IMR-90 (cell line): ENCODE measurements around the gene SPATS2L. TPM values are rescaled to one million over a fixed set of nuclear protein-coding genes. Genes with fewer than 3 reads are reported as not detected.
A peak's percentile ranks its signal among the peaks of the same experiment; 100 is the strongest.

Source experiments
- ATAC-seq: fragments of 200-7000 bp; cut with Tn5 transposase; 2 replicates; pipeline ENCODE4 v1.9.1; 2020; ENCODE audit warnings: low read depth, mild to moderate bottlenecking, moderate library complexity
- BruUV-seq: library from RNA; stranded (reverse); fragments of 400-500 nt; replicated peaks from 2 replicates; lab custom pipeline; 2021; lab: Mats Ljungman, UMichigan
- CTCF ChIA-PET: fragments of 300-600 bp; formaldehyde crosslinking; extraction: SDS; loops from one replicate; lab custom pipeline; 2021; ENCODE audit warnings: antibody characterized with exemption; lab: Yijun Ruan, JAX
- POLR2A ChIA-PET: fragments of 300-600 bp; sonication (Branson Sonifier 250); formaldehyde crosslinking; loops from one replicate; lab custom pipeline; 2022; ENCODE audit warnings: antibody characterized with exemption; ENCODE audit not compliant: unreplicated experiment; lab: Charles Lee
- DNase-seq: peaks from one replicate; pipeline ENCODE4 v3.0.0; 2013
- H2AFZ ChIP-seq: replicated peaks from 2 replicates; pipeline ENCODE3; 2013; ENCODE audit warnings: low read length, mild to moderate bottlenecking; ENCODE audit not compliant: poor library complexity
- H2AK5ac ChIP-seq: 2 replicates; pipeline ENCODE4 v1.6.1; 2013; ENCODE audit warnings: low read depth, low read length, inconsistent platforms
- H2AK9ac ChIP-seq: replicated peaks from 2 replicates; pipeline ENCODE3; 2013; ENCODE audit warnings: mild to moderate bottlenecking, low read depth, low read length, moderate library complexity; ENCODE audit not compliant: poor library complexity
- H2BK120ac ChIP-seq: 2 replicates; pipeline ENCODE4 v1.6.1; 2013; ENCODE audit warnings: low read depth, low read length, inconsistent platforms
- H2BK15ac ChIP-seq: 3 replicates; pipeline ENCODE4 v1.6.1; 2013; ENCODE audit warnings: low read depth, low read length, inconsistent platforms
- H2BK20ac ChIP-seq: 2 replicates; pipeline ENCODE4 v1.6.1; 2013; ENCODE audit warnings: low read depth, mild to moderate bottlenecking, inconsistent platforms, low read length, moderate library complexity
- H2BK5ac ChIP-seq: 2 replicates; pipeline ENCODE4 v1.6.1; 2013; ENCODE audit warnings: mild to moderate bottlenecking, low read depth, low read length, inconsistent platforms; ENCODE audit not compliant: poor library complexity, severe bottlenecking
- H3K14ac ChIP-seq: replicated peaks from 2 replicates; pipeline ENCODE4 v1.6.1; 2013; ENCODE audit warnings: low read depth, low read length, inconsistent platforms
- H3K18ac ChIP-seq: 2 replicates; pipeline ENCODE4 v1.6.1; 2013; ENCODE audit warnings: low read depth, low read length, control low read depth
- H3K23ac ChIP-seq: 2 replicates; pipeline ENCODE4 v1.6.1; 2013; ENCODE audit warnings: low read depth, low read length, inconsistent platforms
- H3K27ac ChIP-seq: 2 replicates; pipeline ENCODE4 v1.5.1; 2013; ENCODE audit warnings: mild to moderate bottlenecking, control low read depth, low read length; ENCODE audit not compliant: insufficient read depth
- H3K27me3 ChIP-seq: 2 replicates; pipeline ENCODE4 v1.6.1; 2013; ENCODE audit warnings: low read length; ENCODE audit not compliant: control insufficient read depth, insufficient read depth
- H3K36me3 ChIP-seq: 2 replicates; pipeline ENCODE4 v1.6.1; 2013; ENCODE audit warnings: low read length, mixed read lengths; ENCODE audit not compliant: control insufficient read depth, insufficient read depth
- H3K4ac ChIP-seq: 2 replicates; pipeline ENCODE4 v1.6.1; 2013; ENCODE audit warnings: low read depth, low read length, inconsistent platforms
- H3K4me1 ChIP-seq: 2 replicates; pipeline ENCODE4 v1.6.1; 2013; ENCODE audit warnings: low read length, mixed read lengths; ENCODE audit not compliant: control insufficient read depth, insufficient read depth
- H3K4me2 ChIP-seq: 2 replicates; pipeline ENCODE4 v1.6.1; 2013; ENCODE audit warnings: low read depth, mild to moderate bottlenecking, control low read depth, low read length, moderate library complexity
- H3K4me3 ChIP-seq: 2 replicates; pipeline ENCODE4 v1.5.1; 2013; ENCODE audit warnings: low read depth, mild to moderate bottlenecking, control low read depth, low read length, moderate library complexity; ENCODE audit not compliant: insufficient read depth
- H3K56ac ChIP-seq: 2 replicates; pipeline ENCODE4 v1.6.1; 2013; ENCODE audit warnings: low read length, inconsistent platforms; ENCODE audit not compliant: insufficient read depth; ENCODE audit errors: extremely low read depth
- H3K79me1 ChIP-seq, 2 experiments: 2 replicates each; pipeline ENCODE4 v1.6.1; 2013; ENCODE audit warnings: low read length in 2 of 2, inconsistent platforms in 1 of 2, low read depth in 1 of 2
- H3K9ac ChIP-seq: 2 replicates; pipeline ENCODE4 v1.6.1; 2013; ENCODE audit warnings: low read depth, low read length, control low read depth
- H3K9me1 ChIP-seq: 2 replicates; pipeline ENCODE4 v1.6.1; 2013; ENCODE audit warnings: low read length, inconsistent platforms; ENCODE audit not compliant: insufficient read depth
- H3K9me3 ChIP-seq: 2 replicates; pipeline ENCODE4 v1.6.1; 2013; ENCODE audit warnings: low read length; ENCODE audit not compliant: control insufficient read depth, insufficient read depth
- H4K20me1 ChIP-seq: 2 replicates; pipeline ENCODE4 v1.6.1; 2013; ENCODE audit warnings: low read length, inconsistent platforms; ENCODE audit not compliant: insufficient read depth
- H4K5ac ChIP-seq: 2 replicates; pipeline ENCODE4 v1.6.1; 2013; ENCODE audit warnings: mild to moderate bottlenecking, low read depth, low read length, control low read depth
- H4K8ac ChIP-seq, 2 experiments: 2 replicates each; pipeline ENCODE4 v1.6.1; 2013; ENCODE audit warnings: low read depth in 2 of 2, low read length in 2 of 2, control low read depth in 1 of 2, inconsistent platforms in 1 of 2
- H4K91ac ChIP-seq: 2 replicates; pipeline ENCODE4 v1.6.1; 2013; ENCODE audit warnings: low read depth, low read length, inconsistent platforms; ENCODE audit not compliant: insufficient read depth
- BHLHE40 ChIP-seq: fragments of 150-350 bp; IDR thresholded peaks from 2 replicates; pipeline ENCODE4 v1.6.1; 2016; ENCODE audit warnings: mild to moderate bottlenecking, low read depth, low read length
- CEBPB ChIP-seq: IDR thresholded peaks from 2 replicates; pipeline ENCODE4 v1.6.1; 2012; ENCODE audit warnings: low read depth, low read length, improper control_type of control experiment
- CHD1 ChIP-seq: IDR thresholded peaks from 2 replicates; pipeline ENCODE4 v1.6.1; 2012; ENCODE audit warnings: low read depth, low read length, improper control_type of control experiment
- CTCF ChIP-seq: conservative IDR thresholded peaks from 2 replicates; pipeline ENCODE4 v1.5.1; 2012; ENCODE audit warnings: mild to moderate bottlenecking, low read depth, low read length, improper control_type of control experiment
- ELK1 ChIP-seq: fragments of 150-350 bp; IDR thresholded peaks from 2 replicates; pipeline ENCODE4 v1.6.1; 2016; ENCODE audit warnings: low read depth, mild to moderate bottlenecking, low read length, moderate library complexity, borderline replicate concordance
- FOS ChIP-seq: fragments of 150-350 bp; IDR thresholded peaks from 2 replicates; pipeline ENCODE4 v1.6.1; 2016; ENCODE audit warnings: low read depth, low read length
- MAZ ChIP-seq: IDR thresholded peaks from 2 replicates; pipeline ENCODE4 v1.6.1; 2012; ENCODE audit warnings: low read depth, mild to moderate bottlenecking, low read length, improper control_type of control experiment, moderate library complexity, borderline replicate concordance
- MXI1 ChIP-seq: IDR thresholded peaks from 2 replicates; pipeline ENCODE4 v1.6.1; 2012; ENCODE audit warnings: low read depth, mild to moderate bottlenecking, low read length, moderate library complexity, borderline replicate concordance
- POLR2A ChIP-seq: IDR thresholded peaks from 2 replicates; pipeline ENCODE4 v1.6.1; 2012; ENCODE audit warnings: mild to moderate bottlenecking, low read depth, low read length
- RAD21 ChIP-seq: IDR thresholded peaks from 2 replicates; pipeline ENCODE4 v1.6.1; 2012; ENCODE audit warnings: low read length, improper control_type of control experiment
- RCOR1 ChIP-seq: IDR thresholded peaks from 2 replicates; pipeline ENCODE4 v1.6.1; 2012; ENCODE audit warnings: mild to moderate bottlenecking, low read length, improper control_type of control experiment; ENCODE audit not compliant: insufficient replicate concordance
- RFX5 ChIP-seq: IDR thresholded peaks from 2 replicates; pipeline ENCODE4 v1.8.0; 2012; ENCODE audit warnings: low read depth, mild to moderate bottlenecking, low read length, moderate library complexity
- WGBS, 2 experiments: methylation state at CpG; one replicate each; pipeline versions ENCODE4 v1.1.5 to v1.1.7; 2013; ENCODE audit warnings: missing lambda C conversion rate in 2 of 2; ENCODE audit not compliant: insufficient read length in 1 of 2; ENCODE audit errors: extremely low coverage in 2 of 2; 5-methylcytosine and 5-hydroxymethylcytosine counted together
- dilution Hi-C: fragments of 300-500 bp; cut with HindIII; formaldehyde crosslinking; loops from one replicate; pipeline ENCODE4 v1.14.3; 2018; ENCODE audit warnings: low sequenced_read_pairs; ENCODE audit not compliant: unreplicated experiment
- in situ Hi-C: fragments of 300-500 bp; cut with MboI; formaldehyde crosslinking; loops from 3 replicates; pipeline ENCODE4 v1.14.3; 2019; ENCODE audit warnings: low sequenced_read_pairs, inconsistent platforms, mixed read lengths
- intact Hi-C: fragments of 100-400 bp; cut with micrococcal nuclease; formaldehyde crosslinking; loops from 2 replicates; pipeline ENCODE4 v1.10.0; 2022
- polyA plus RNA-seq, 3 experiments: library from polyadenylated mRNA; depleted of rRNA; stranded (reverse); fragments of >200 nt; gene quantifications; 2 replicates each; pipeline ENCODE4 v1.2.3, GENCODE V29; 2012; ENCODE audit warnings: low replicate concordance in 1 of 3
- total RNA-seq: library from RNA; depleted of rRNA; stranded (reverse); fragments of >200 nt; gene quantifications from 2 replicates; pipeline ENCODE4 v1.2.3, GENCODE V29; 2012

Gene SPATS2L
- total and polyA plus RNA-seq, 2 of the 4 experiments (the other 2 are of a cell fraction) = 118 to 155 TPM

GRCh38 chr2:200340508-200341224, 34.2 kb downstream of the SPATS2L start (continued):
- no peak for TF ChIP-seq MXI1
- TF ChIP-seq RAD21 = no peak

GRCh38 chr2:200341376-200341775, 34.9 kb downstream of the SPATS2L start:
- Histone ChIP-seq H4K20me1 (peaks cover 35% of the 10 kb centered on the region; the same call in 1 of the 2 replicates), H3K9me1 (peaks cover 20% of the 10 kb centered on the region), H3K14ac (0 out of 2 replicates have a peak overlapping the region, but pooled peaks have one; percentile 1), H3K36me3 (peaks cover 4% of the 10 kb centered on the region; the same call in 1 of the 2 replicates), H2AFZ (no peak overlapping the region), H2AK5ac (no peak overlapping the region), H3K18ac (no peak overlapping the region), H3K27me3 (no peaks in the 10 kb centered on the region), H4K8ac (no peak overlapping the region), H3K23ac (peak overlapping the region; percentile 48; the same call in 1 of the 2 replicates), H3K27ac (no peak overlapping the region), H2AK9ac (no peak overlapping the region), H3K4ac (no peak overlapping the region), H3K4me3 (no peak overlapping the region), H2BK15ac (no peak overlapping the region), H4K91ac (peak overlapping the region; percentile 10; the same call in 1 of the 2 replicates), H3K56ac (no peak overlapping the region), H3K79me1 (peaks cover 30 to 66% of the 10 kb centered on the region in 2 experiments), H3K9ac (no peak overlapping the region), H2BK20ac (no peak overlapping the region), H3K9me3 (no peaks in the 10 kb centered on the region), H3K4me2 (no peak overlapping the region), H3K4me1 (peaks cover 12% of the 10 kb centered on the region), H2BK120ac (no peak overlapping the region), H2BK5ac (no peak overlapping the region), H4K5ac (no peak overlapping the region)
- no CpG with 5 or more reads among the region's 1 CpG for WGBS, 2 experiments
- no TSS peak for BruUV-seq
- no peak for ATAC-seq
- in situ Hi-C loops = no loop called here
- intact Hi-C loops = no loop called here
- ChIA-PET CTCF (interaction anchor here (0.7 kb wide), 1 partner anchor 104 kb away, joined by 4 read pairs; no protein-coding TSS in a partner anchor), POLR2A (no interaction called here)
- no peak for DNase-seq
- TF ChIP-seq RCOR1 (no peak), ELK1 (no peak), CEBPB (no peak), POLR2A (no peak), BHLHE40 (no peak), RFX5 (no peak), FOS (no peak), CHD1 (no peak), MAZ (no peak), CTCF (no peak), MXI1 (no peak)
- dilution Hi-C loops = no loop called here
